Erythroblast (primary cell): ENCODE results near the gene CFAP54.

Experiments used
- GATA1 ChIP-seq: IDR thresholded peaks from 2 replicates; pipeline ENCODE4 v1.6.1; 2011; ENCODE audit warnings: low read depth, mild to moderate bottlenecking, control low read depth, low read length, moderate library complexity
- POLR2A ChIP-seq: IDR thresholded peaks from 2 replicates; pipeline ENCODE4 v1.6.1; 2011; ENCODE audit warnings: mild to moderate bottlenecking, low read length

GRCh38 chr12:96808587-96808986 lies 319.2 kb downstream of the CFAP54 start:
- TF ChIP-seq POLR2A (no peak), GATA1 (no peak)
